Activated CD4-positive, CD25-positive, alpha-beta regulatory T cell treated with anti-CD3 and anti-CD28 coated beads, Interleukin-2, amount 50 U/mL, for 16 hours (primary cell): Measurements from ENCODE around the gene CKAP2L.

Experiments
- DNase-seq: peaks from one replicate; pipeline ENCODE4 v3.0.0-alpha.2; 2020; ENCODE audit warnings: low read depth, low spot score

CKAP2L gene

DNA sequence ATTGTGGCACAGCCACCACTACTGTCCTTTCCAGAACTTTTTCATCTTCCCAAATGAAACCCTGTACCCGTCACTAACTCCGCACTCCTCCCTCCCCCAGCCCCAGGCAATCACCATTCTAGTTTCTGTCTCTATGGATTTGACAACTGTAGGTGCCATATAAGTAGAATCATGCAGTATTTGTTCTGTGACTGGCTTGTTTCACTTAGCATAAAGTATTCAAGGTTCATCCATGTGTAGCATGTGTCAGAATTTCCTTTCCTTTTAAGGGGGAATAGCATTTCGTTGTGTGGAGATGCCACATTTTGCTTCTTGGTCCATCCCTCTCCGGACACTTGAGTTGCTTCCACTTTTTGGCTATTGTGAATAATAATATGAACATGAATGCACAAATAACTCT, 842 bp upstream of the CKAP2L start:
- DNase-seq, result no peak

DNA sequence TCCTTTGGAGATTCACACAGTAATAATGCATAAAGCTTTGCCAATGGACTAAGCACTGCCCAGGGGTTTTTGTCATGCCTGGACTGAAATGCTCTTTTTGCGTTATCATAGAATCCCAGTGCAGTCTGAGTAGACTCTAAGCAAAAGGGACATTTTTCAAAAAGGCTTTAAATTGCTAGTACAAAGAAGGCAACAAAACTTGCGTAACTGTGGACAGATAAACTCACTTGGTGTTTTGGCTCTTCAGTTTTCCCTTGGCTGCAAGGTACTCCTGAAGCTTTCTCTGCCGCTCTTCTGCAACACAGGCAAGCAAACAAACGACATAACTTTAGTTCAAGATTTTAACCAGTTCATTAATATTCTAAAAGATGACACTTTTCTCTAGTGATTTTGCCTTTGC, 2.1 kb downstream of the CKAP2L start:
- DNase-seq, result no peak

DNA sequence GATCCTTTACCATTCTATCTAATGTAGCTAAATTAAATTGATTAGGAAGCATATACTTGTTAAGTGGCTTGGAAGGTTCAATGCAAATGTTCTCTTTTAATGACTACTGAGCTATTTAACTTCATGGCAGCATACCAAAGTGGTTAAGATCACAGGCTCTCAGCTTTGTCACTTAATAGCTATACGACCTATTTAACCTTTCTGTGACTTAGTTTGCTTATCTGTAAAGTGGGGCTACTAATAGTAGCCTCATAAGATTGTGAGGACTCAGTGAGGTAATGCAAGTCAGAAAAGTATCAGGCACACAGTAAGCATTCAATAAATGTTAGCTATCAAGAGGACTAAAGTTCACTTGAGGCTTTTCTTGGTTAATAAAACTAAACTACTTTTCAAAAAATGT, 4.3 kb downstream of the CKAP2L start:
- DNase-seq, result no peak

DNA sequence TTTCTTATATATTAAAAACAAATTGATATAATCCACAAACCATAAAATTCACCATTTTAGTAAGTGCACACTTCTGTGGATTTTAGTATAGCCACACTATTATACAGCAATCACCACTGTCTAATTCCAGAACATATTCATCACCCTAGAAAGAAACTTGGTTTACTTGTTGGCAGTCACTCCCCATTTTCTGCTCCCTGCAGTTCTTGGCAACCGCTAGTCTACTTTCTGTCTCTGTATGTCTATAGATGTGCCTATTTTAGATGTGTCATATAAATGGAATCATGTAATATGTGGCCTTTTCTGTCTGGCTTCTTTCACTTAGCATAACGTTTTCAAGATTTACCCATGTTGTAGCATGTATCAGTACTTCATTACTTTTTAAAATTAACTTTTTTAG, 5.7 kb downstream of the CKAP2L start:
- DNase-seq, result no peak

DNA sequence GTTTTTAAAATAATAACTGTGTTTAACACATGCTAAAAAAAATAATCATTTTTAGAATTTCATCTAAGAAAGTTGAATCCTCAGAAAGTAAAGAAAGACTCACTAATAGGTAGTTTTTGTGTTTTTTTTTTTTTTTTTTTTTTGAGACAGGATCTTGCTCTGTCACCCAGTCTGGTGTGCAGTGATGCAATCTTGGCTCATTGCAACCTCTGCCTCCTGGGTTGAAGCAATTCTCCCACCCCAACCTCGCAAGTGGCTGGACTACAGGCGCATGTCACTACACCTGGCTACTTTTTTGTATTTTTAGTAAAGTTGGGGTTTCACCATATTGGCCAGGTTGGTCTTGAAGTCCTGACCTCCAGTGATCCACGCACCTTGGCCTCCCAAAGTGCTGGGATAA, 7.1 kb downstream of the CKAP2L start:
- no peak for DNase-seq

DNA sequence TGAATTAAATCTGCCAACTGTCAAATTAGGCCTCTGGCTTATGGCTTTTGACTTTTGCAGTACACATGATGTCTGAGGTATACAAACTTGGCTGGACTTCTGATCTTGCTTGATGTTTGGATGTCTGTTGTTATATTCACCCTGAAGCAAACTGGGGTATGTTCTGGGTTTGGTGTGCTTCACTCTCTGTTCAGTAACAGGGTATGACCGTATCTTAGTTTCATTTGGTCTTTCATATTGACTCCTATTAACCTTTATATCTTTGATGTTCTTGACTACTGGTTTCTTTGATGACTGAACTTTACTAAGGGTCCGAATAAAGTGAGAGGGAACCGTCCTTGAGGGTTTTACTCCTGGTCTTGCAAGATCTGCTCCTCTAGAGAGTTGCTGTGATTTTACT, 8.2 kb downstream of the CKAP2L start:
- no peak for DNase-seq

DNA sequence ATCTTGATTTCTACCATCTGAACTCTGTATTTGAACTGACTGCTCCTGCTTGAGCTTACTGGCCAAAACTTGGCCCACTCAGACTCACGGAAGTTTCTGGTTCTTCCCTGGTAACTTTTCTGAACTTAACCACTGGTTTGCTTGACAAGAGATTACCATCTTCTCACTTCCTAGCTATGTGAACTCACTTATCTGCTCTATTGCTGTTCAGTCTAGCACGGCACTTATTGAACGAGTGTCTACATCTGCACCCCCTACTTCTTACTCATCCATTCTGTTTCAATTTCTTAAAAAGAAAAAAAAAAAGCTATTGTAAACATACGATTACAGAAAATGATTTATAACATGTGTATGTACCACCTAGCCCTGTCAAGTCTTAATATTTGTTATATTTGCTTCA, 9.0 kb downstream of the CKAP2L start:
- DNase-seq, result no peak

DNA sequence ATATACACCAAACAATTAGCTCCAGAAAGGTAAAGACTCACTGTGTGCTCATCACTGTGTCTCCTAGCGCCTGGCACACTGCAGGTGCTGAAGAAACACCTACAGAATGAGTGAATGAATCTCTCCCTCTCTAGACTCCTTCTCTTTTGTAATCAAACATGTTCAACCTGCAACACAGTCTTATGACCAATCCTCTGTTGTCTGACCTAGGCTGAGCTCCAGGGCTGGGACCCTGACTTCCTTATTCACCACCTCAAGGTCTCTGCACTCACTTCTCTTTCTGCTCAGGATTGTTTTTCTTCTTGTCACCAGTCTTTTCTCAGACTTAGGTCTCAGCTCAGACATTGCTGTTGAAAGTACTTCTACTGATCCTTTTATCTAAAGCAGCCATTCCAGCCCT, 9.8 kb downstream of the CKAP2L start:
- DNase-seq, result no peak

DNA sequence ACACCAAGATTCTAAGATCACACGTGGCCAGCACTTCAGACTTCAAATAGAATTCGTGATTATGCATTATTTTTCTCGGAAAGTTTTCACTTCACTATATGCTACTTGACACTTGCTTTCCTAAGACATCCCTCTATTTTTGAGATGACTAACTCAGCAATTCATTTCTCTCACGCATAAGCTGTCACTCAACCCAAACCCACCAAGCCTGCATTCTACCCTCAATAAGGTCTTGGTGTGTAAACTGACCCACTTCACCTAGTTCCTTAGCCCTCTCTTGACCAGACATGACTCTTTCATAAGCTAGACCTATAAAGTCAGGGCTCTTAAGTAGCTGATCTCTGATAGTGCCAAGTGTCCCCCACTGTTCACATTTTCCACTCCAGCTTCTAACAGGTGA, 11.7 kb downstream of the CKAP2L start:
- DNase-seq, result no peak

DNA sequence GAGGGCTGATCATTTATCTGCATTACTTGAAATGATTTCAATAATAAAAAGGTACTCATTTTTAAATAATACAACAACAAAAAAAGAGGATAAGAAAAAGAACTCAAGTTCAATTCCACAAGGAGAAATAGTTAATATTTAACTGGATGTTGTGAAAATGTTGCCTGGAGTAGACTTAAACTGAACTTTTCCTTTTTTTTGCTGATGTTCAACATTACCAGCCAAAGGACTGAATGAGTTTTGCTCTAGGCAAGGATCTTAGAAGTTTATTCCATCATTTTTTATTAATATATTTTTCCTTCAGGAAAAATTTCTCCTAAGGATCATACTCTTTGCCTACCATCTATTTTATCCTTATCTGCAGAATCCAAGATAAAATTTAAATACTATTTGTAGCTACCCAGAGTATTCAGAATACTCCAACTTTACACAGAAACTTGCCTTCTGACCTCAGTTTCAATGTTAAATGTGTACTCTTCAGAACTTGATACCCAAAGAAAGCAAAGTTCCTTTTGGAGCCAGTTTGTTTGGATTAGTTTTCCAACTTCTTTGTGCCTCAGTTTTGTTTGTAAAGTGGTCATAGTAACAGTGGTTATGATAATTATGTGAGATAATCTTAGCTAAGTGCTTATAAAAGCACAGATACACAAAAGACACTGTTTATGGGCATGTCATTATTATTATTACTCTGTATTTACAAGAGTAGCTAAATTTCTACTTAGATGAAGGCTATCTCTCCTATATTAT, 12.8 kb downstream of the CKAP2L start:
- DNase-seq, result no peak

DNA sequence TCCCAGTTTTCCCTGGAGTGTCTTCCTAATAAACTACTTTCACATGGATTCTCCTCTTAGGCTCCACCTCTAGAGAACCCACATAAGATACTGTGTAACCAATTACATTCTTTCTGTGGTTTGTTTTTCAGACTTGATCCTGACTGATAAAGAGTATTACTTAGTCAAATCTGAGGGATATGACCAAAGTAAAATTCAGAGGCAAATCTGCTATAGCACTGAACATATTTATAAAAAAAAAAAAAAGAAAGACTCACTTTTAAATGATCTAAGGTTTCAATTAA, 13.9 kb downstream of the CKAP2L start:
- no peak for DNase-seq

DNA sequence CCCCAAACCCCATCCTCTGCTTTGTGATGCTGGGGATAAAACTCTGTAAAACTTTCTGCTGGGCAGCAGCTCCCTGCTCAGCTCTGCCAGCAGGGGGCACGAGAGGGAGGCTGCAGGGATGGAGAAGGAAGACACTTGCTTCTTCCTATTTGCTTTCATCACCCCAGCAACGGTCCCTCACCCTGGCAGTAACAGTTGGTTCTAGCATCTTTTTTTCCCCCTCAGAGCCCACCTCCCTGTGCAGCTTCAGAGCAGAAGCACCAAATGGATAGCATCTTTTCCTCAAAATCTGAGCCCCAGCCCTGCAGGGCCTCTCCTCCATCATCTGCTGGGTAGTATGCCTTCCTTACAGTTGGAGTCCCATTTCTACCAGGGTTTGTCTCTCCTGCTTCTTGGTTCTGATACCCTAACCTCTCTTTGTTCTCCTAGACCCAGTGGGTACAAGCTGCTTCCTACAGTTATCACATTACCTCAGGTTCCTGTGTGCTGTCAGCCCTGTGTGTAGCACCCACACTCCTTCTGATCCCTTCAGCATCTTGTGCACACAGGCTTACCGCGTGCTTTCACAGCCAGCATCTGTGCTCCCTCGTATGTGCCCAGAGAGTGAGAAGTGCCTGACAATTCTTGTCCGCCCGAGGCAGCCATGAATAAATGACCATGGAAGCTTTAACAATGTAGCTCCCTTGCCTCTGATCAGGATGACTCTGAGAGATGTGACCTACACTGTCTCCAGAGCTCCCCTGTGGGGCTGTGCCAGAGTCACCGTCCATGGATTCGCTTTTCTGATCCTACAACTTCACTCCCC, 14.5 kb downstream of the CKAP2L start:
- DNase-seq, result peak; percentile 58

DNA sequence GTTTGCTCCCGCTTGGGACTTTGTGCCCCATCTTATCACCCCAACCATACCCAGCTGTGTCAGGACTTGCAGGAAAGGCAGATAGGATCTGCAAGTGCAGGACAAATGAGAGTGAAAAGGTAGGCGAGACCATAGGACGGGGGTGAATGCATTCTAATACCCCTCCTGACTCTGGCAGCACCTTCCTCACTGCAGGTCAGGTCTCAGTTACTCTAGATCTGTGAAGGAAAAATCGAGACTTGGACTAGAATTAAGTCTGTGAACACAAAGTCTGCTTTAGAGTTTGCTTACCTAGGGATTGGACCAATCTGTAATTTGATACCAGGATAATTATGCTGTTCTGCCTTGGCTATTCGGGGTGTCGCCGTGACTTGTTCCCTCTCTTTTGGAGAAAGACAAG, 23.9 kb downstream of the CKAP2L start:
- no peak for DNase-seq

DNA sequence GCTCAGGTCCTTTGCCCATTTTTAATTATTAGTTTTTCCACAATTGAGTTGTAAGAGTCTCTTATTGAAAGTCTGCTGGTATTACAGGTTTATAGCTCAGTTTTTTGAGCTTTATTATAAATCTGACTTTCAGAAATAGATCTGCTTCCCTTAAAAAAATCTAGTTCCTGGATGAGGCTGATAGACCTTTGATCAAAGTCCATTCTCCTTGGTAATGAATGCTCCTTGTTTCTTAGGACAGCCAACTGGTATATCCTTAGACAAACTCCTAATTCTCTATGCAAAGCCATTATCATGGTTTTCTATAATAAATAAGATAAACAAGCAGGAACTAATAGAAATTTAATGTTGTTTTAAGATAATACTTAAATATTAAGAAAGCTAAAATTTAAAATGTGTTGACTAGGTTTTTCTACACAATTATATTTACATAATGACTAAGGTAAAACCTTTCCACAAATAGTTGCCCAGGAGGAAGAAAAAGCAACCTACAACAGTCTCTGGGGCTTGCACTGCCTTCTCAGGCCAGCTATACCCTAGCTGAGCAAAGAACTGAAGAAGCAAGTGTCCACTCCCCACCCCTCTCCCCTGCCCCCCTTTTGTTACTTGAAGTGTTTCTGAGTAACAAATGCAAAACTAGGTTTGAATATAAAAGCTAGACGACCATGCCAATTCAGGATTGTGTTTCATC, 26.7 kb downstream of the CKAP2L start:
- no peak for DNase-seq

DNA sequence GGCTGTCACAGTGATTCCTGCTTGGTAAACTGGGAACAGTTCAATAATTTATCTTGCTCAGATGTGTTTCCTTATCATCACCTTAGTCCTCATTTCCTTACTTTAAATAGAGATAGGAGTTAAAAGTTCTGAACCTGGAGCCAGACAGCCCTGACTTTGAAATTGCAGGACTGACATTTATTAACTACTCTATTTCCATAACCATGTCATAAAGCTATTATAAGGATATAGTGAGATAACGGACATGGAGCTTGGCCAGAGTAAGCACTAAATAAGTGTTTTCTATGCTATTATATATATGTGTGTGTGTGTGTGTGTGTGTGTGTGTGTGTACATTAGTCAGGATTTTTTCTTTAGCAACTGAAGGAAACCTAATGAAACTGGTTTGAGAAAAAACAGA, 30.5 kb downstream of the CKAP2L start:
- DNase-seq, result no peak

DNA sequence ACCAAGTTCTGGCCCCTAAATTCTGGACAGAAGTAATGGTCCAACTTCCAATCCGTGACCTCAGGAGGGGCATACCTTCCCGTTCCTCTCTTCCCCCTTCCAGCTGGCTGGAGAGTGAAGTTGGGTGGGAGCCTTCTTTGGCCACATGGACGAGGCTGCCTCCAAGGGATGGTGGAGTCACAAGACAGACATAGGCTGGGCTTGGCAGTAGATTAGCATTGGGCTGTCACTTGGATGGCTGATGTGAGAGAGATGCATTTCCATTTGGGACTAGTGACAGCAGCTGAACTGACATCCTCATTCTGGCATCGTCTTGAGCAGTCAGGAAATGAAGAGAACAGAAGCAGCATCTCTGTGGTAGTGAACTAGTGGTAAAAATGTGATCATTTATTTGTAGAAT, 31.0 kb downstream of the CKAP2L start:
- DNase-seq, result no peak

DNA sequence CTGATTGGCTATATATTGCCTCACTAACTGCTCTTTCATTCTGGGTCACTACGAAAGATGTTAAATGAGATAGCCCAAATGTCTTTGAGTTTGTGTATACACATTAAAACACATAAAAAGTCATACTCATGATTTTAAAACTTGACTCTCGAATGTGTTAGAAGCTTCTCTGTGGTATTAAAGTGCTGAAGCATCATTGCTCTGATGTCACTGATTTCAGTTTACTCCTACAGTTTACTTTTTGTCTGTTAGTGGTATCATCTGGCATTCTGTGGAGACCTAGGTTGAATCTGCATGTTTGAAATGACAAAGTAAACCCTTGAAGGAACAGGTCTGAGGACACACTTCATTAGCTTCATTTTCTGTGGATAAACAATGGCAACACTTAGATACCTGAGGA, 32.9 kb downstream of the CKAP2L start:
- no peak for DNase-seq

DNA sequence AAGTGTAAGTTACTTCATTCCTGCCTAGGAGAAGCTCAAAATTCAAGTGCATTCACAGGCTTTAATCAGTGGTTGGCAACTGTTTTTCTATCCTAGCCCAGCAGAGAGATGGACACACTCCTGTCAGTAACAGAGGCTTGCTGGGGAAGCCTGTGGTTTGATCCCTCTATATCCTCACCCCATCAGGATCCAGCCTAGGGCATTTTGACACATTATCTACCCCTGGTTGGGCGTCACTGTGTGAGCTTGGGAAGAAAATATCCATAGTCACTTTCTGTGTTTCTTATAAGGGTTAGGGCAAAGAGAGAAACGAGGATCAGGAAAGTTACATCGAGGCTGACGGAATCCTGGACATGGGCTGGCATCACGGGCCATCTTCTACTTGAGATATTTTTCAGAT, 33.6 kb downstream of the CKAP2L start:
- DNase-seq, result no peak

DNA sequence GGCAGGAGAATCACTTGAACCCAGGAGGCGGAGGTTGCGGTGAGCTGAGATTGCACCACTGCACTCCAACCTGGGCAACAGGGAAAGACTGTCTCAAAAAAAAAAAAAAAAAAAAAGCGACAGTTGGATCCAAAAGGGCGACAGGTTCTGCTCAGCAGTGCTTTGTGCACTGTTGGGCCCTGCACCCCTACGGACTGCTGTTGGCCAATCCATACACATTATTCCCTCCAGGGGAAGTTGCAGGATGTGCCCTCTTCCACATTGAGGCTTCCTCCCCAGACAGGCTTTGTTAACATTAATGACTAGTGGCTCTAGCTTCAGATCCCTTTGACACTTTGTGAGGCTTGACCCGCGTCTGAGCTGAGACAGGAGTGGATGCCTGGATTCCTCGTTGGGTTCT, 34.2 kb downstream of the CKAP2L start:
- DNase-seq, result no peak

DNA sequence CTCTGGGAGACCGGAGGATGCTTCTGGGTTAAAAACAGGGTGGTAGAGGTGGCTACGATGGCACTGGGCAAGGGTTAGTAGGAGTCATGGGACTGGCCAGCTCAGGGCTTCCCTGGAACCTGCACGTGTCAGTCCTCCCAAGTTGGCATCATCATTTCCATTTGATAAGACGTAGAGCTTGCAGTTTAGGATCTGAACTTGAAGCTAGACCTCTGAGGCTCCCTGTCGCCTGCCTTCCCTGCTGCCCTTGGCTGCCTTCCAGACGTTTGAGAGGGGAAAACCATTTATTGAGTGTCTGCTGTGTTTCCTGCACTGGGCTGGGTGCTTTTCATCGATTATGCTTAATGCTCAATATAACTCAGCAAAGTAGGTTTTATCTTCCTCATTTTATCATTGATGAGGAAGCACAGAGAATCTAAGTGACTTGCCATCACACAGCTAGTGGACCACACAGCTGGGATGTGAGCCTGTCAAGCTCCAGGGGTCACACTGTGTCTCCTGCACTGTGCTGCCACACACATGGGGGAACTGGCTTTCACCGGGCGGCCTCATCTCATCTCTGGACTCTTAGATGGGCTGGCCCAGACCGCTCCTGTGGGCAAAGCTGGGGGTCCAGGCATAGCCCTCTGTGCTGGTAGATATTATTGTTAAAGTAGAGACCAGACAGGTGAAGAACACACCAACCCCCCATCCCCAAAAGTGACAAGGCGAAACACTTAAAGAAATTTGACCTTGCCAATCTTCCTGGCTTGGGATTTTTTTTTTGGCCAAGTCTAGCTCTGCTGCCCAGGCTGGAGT, 35.8 kb downstream of the CKAP2L start:
- DNase-seq, result no peak

DNA sequence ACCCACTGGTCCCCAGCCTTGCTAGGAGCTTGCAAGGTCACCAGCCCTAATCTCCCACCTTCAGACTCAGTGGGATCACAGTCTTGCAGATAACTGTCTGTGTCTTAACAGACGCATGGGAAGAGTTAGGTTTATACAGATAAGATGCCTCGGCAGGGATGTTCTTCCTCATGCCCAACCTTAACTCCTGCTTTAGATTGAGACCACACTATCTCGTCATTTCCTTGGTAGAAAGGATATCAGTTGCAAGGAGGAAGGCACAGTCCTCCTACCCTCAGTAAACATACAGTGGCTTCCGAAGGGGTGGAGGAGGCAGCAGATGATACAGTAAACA, 36.4 kb downstream of the CKAP2L start:
- DNase-seq, result no peak

DNA sequence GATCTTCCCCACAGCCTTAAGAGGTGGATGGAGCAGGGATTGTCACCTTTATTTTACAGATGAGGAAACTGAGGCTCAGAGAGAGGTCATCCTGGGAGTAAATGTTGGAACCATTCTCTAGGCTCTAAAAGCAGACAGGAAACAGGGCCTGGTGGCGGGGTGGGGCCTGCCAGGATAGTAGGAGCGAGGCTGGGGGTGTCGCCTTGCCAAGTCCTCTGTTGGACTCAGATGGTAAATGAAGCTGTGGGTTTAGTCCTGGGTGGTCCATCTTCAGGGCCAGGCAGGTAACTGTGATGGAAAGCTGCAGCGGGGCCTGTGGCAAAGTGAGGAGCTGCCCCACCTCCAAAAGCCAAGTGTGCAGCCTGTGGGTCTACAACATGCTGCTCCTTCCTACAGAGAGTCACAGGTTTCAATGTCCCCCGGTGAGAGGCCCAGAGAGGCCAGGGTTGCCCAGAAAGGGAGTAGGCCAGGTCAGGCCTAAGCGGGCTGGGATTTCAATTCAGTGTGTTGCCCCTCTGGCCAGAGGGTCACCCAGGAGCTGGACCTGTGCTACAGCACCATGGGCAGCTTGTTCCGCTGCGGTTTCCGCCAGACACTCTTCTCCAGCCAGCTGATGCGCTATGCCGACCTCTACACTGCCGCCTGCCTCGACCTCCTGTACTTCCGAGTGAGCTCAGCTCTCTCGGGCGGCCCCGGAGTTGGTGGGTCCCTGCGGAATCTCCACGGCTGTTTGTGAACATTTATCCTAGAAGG, 37.0 kb downstream of the CKAP2L start:
- no peak for DNase-seq
